HG03571 (cell line): ENCODE measurements around the gene ARFGAP1.

Source experiments
- ATAC-seq: cut with Tn5 transposase; IDR thresholded peaks from one replicate; pipeline ENCODE4 v1.9.1; 2021; ENCODE audit not compliant: unreplicated experiment

ARFGAP1 gene

DNA sequence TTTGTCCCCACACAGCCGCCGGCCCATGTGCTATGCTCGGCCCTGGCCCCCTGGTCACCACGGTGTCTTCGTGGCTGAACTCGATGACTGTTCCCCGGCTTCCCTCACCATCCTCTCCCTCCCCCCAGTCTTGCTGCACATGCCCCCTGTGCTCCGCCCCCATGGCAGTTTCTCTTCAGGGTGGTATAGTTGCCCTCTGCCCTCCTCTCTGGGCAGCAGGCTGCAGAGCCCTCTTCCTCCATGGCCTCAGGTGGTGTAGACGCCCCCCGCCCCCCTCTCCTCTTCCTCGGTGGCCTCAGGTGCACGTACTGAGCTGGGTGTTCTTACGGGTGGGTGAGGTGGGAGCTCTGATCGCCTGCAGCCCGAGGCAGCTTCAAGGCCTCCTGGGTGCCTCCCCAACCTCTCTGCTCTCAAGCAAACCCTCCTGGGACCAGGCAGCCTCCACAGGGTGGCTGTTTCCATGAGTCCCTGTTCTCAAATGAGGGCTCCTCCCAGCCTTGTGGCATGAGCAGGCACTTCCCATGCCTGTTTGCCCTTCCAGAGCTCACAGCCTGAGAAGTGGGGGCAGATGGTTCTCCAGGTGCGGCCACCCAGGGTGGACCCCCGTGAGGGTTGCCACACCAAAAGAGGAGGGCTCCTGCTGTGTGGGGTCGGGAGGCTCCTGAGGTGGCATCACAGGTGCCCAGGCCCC is 45.1 kb downstream of the ARFGAP1 start:
- no peak for ATAC-seq

DNA sequence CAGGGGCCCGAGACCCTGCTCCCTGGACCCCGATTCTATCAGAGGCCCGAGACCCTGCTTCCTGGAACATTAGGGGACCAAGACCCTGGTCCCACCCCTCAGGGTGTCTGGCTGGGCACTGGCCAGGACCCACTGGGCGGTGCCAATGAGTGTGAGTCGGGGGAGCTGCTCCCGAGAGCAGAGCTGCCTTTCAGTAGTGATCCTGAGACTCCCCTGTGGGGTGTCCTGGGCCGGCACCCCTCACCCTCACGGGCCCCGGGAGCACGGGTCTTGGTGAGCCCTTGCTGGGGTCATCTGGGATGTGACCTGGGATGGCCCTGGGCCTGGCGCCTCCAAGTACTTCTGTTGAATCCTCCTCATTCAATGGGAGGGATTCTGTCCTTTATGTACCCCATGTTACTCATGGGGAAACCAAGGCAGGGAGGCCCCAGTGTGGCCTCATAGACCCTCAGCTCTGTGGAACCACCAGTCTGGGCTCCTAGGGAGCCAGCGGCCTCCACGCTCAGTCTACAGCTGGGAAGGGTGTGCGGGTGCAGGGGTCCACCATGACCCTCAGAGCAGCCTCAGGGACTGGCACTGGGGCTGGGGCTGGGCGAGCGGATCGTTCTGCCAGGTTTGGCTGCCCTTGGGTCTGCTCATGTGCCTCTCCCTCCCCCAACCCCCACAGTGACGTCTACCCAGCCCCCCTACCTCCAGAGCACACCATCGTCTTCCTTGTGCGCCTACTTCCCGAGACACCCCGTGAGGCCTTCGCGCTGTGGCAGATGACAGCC is 46.0 kb downstream of the ARFGAP1 start:
- no peak for ATAC-seq

DNA sequence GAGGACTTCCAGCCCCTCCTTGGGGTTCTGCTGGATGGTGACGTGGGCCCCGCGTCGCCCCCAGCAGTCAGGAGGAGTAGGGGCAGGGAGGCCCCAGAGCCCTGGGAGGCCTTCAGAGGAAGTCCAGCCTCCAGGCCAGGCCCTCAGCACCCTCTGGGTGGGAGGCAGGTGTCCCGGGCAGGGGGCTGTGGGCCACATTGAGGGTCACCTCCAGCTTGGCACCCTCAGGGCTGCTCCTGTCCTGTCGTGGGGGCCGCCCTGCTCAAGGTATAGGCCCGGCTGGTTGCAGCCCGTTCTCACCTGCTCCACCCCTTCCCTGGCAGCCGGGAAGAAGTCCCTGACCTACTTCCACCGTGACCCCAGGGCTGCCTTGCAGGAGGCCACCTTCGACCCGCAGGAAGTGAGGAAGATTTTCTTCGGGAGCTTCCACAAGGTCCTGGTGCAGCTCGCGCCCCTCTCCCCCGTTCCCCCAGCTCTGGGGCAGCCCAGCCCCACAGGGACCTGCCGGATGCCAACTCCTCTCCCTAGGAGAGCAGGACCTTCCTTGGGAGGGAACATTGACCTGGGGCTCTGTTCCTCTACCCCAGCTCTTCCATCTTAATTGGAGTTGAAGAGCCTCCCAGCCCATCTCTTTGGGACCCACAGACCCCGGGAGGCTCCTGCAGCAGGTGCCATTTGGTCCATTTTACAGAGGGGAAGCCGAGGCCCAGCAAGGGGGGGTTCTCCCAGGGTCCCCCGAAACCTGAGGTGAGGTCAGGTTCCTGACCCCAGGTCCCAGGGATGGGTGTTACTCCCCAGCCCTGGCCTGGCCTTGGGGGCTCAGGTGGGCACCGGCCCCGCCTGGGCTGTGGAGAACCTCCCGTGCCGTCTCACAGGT is 46.8 kb downstream of the ARFGAP1 start:
- no peak for ATAC-seq

DNA sequence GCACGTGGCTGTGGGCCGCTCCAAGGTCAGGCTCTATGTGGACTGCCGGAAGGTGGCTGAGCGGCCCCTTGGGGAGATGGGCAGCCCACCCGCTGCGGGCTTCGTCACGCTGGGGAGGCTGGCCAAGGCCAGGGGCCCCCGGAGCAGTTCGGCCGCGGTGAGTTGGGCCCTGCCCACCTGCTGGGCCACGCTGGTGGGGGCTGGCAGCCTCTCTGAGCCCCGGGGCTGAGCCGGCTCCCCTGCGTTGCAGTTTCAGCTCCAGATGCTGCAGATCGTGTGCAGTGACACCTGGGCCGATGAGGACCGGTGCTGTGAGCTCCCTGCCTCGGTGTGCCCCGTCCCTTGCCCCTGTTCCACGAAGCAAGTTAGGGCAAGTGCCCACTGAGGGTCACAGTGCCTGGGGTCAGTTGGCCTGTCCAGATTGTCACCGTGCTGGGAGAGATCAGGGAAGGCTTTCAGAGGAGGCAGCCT is 47.5 kb downstream of the ARFGAP1 start:
- ATAC-seq = no peak

DNA sequence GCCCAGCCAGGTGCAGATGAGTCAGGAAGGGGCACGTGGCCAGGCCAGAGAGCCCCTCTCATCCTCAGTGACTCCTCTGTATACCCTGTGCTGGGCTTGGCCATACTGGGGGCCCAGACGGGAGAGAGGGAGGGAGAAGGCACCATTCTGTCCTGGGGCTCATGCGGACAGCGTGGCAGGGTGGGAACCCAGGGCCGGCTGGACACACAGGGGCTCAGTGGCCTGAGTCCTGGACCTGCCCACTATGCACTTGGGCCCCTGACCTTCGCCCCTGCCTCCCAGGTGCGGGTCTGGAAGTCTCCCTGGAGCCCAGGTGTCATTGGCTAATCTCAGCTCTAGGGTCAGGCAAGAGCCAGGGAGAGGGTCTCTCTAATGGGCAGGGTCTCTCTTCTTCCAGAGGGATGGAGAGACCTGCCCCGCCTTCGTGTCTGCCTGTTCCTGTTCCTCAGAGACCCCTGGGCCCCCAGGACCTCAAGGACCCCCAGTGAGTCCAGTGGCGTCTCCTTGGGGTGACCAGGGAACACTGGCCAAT is 48.1 kb downstream of the ARFGAP1 start:
- ATAC-seq = no peak

DNA sequence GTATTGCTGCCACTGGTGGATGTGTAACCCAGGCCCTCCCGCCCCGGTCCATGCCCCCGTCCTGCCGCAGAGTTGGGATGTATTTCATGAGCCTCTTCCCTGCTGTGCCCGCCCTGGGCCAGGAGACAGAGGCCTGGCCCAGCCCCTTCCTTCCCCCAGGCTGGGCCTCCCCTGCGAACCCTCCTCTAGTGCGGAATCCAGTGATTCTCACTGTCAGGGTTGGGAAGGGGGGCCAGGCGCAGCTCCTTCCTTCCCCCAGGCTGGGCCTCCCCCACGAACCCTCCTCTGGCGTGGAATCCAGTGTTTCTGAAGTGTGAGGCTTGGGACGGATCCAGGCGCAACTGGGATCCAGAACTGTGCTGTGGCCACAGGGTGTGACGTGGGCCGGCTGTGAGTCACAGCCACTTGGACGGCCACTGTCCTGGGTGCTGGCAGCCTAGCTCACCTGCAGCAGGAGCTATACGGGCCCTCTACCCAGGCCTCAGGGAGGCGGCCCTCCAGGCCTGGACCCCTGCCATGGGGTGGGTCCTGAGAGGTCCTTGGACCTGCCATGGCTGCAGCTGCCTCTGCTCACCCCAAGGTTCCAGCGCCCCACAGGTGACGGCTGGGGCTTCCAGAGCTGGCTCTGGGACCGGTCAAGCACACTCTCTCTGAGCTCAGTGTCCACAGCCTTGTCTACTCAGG is 48.7 kb downstream of the ARFGAP1 start:
- no peak for ATAC-seq

DNA sequence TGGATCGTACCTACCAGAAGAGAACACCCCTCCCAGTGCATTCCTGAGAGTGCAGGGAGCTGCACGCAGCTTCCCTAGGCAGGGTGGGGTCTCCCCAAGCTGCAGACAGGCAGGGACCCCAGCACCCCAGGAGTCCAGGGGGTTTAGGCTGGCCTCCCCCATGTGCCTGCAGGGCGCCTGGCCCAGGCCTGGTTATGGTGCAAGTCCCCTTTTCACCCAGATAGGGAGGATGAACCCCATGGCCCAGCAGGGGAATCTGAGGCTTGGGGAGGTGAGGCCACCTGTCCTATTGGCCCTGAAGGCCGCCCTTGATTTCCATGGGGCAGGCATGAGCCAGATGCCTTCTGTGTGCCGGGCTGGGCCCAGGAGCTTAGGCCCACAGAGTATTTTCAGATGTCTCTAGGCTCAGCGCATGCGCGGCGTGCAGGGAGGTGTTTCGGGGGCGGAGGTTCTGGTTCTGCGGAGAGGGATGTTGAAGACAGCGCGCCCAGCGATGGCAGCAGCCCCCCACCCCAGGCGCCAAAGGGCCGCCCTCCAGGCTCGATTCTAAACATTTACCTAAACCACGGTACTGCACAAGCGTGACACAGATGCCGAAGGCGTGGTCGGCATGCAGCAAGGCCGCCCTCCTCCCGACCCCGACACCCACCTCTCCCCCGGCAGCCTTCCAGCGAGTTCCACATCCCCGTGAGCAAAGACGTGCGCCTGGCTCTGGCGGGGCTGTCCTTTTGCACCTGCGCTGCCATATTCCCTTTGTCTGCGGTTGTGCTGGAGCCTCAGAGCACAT is 49.7 kb downstream of the ARFGAP1 start:
- ATAC-seq = no peak

DNA sequence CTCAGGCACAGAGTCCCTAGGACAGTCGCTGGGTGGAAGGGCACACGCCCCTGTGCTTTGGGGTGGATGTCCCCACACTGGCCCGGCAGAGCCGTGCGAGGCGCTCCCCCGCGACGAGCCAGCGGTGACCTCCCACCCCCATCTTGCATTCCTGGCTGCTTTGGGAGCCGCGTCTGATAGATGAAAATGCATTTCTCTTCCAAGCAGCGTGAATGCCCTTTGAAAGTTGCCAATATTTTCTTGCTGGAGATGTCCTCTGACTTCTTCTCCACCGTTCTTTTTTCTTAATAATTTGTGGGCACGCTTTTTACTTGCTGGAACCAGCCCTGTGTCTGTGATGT is 50.3 kb downstream of the ARFGAP1 start:
- ATAC-seq = no peak

DNA sequence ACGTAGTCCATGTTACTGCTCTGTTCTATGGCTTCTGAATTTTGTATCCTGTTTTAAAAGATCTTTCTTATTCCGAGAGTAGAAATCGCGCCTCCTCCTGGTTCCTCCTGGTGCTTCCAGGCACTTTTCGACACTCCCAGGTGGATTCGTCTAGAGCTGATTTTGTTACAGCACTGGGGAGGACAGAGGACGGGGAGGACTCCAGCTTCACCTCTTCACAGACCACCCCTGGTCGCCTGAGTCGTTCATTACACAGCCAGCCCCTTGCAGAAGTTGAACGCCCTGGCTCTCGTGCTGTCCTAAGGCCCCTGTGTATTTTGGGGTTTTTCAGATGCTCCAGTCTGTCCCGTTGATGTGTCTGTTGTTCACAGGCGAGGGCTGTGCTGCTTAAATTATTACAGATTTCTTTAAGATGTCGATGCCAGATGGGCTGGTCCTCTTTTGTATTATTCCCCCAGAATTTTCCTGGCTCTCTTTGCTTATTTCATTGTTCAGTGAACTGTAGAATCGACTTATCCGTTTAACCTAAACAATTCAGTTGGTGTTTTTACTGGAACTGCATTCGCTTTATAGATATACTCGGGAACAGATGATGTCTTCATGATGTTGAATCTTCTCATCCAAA is 50.9 kb downstream of the ARFGAP1 start:
- ATAC-seq = no peak

DNA sequence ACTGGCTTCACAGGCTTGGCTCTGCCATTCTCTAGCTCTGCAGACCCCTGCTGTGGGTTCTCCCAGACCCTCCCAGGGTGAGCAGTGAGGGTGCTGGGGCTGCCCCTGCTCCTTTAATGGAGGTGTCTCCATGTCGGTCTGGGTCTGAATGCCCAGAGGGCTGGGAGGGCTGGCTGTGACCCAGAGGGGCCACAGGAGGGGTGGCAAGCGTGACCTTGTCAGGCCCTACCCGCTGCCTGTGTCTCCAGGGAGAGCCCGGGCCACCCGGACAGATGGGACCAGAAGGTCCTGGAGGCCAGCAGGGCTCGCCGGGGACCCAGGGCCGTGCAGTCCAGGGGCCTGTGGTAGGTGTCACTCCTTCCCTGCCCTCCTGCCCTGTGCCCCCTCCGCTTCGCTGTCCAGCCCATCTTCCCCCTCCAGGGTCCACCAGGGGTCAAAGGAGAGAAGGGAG is 52.4 kb downstream of the ARFGAP1 start:
- ATAC-seq = no peak

DNA sequence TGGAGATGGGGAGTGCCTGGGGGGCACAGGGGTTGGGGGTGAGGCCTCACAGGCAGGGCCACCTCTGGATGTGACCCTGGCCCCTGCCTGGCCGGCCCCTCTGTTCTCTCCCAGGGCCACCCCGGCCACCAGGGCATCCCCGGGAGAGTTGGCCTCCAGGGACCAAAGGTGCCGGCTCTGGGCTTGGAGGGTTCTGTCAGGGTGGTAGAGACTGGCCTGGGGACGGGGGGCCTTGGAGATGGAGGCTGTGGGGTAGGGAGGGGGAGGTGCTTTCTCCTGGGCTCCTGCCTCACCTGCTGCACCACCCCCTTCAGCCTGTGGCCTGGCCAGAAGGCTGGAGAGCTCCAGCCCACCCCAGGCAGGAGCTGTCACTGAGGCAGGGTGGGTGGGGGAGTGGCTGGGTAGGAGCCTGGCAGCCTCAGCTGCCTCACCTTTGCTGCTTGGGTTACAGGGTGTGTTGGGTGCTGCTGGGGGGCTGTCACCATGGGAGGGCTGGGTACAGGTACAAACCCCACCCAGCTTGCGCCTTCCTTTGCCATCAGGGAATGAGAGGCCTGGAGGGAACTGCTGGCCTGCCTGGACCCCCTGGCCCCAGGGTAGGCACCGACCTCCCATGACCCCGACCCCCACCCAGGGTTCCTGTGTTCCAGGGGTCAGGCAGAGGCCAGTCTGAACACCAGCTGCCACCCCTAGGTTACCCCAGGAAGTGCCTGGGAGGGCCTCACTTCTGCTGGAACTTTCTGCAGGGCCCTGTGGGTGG is 53.1 kb downstream of the ARFGAP1 start:
- ATAC-seq = no peak

DNA sequence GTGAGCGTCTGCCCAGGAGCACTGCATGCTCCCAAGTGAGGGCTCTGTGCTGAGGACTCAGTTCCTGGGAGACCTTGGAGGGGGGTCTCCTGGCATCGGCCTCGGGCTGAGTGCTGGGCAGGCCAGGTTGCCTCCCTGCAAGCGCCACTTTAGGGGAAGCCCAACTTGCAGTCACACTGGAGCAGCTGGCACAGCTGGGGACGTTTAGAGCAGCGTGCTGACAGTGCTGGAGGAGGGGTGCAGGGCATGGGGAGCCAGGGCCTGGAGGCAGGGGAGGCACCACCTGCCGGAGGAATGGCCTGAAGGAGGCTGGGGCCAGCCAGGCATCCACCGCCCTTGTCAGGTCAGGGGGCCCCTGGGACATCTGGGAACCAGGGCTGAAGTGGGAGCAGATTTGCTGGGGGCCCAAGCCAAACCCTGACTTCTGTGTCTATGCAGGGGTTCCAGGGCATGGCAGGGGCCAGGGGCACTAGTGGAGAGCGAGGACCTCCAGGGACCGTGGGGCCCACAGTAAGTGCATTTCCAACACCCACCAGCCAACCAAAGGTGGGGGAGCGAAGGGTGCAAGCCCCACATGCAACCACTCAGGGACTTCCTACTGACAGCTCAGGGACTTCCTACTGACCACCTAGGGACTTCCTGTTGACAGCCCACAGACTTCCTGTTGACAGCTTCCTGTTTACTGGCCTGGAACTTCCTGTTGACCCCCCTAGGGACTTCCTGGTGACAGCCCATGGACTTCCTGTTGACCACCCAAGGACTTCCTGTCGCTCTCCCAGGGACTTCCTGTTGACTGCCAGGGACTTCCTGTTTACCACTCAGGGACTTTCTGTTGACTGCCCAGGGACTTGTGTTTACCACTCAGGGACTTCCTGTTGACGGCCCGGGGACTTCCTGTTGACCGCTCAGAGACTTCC is 54.0 kb downstream of the ARFGAP1 start:
- ATAC-seq = no peak

DNA sequence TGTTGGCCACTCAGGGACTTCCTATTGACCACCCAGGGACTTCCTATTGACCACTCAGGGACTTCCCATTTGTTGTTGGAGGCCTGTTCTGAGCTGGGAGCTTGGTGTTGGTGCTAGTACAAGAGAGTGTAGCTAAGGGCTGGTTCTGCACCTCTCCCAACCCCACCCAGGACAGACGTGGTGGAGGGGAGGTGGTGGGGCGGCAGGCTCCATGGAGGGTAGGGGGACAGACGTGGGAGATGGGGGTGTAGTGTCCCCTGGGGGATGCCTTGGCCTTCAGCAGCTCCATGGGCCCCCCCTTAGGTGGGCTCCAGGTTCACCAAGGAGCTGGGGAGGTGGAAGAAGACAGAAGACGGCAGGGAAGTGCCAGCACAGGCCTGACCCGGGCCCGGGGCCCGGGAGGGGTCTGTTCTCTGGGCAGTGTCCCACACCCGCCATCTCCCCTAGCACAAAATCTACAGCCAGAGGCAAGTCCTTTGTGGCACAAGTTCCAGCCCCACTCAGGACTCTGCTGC is 54.7 kb downstream of the ARFGAP1 start:
- ATAC-seq = no peak

DNA sequence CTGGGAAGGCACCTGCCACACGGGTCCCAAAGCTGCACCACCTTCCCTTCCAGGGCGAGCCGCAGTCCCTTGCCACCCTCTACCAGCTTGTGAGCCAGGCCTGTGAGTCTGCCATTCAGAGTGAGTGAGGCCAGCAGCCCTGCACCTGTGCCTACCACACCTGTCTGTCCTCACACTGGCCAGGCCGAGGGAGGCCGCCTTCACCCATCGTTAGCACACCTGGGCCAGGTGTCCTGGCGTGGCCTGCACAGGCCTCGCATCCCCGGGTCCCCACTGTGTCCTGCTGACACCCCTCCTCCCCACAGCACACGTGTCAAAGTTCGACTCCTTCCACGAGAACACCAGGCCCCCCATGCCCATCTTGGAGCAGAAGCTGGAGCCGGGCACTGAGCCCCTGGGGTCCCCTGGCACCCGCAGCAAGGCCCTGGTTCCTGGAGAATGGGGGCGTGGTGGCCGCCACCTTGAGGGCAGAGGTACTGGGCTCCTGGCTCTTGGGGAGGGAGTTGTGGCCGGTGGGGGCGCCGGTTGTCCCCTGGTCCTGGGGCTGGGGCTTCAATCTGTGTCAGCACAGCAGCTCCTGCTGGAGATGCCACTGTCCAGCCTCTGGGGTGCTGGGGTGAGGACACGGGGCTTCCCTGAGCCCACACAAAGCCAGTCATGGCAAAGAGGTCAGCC is 55.5 kb downstream of the ARFGAP1 start:
- ATAC-seq = no peak

DNA sequence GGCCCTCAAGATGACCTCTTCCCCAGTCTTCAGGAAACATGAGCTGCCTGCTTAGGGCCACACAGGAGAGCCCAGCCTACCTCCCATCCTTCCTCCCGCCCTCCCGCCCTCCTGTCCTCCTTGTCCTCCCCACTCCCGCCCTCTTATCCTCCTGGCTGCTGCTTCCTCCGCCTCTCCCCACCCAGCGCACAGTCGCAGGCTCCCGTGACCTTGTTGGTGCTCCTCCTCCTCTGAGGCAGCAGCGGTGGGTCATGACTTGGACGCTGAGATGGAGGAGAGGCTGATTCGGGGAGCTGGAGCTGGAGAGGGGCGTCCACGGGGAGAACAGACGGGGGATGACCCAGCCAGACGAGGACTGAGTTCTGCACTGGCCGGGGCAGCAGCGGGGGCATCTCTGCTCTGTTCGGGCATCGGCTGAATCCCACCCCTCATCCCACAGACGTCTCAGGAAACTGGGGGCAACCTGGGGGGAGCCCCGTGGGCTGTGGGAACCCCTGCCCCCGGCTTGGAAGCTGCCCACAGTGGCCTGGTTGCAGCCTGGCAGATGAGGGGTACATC is 56.2 kb downstream of the ARFGAP1 start:
- no peak for ATAC-seq

DNA sequence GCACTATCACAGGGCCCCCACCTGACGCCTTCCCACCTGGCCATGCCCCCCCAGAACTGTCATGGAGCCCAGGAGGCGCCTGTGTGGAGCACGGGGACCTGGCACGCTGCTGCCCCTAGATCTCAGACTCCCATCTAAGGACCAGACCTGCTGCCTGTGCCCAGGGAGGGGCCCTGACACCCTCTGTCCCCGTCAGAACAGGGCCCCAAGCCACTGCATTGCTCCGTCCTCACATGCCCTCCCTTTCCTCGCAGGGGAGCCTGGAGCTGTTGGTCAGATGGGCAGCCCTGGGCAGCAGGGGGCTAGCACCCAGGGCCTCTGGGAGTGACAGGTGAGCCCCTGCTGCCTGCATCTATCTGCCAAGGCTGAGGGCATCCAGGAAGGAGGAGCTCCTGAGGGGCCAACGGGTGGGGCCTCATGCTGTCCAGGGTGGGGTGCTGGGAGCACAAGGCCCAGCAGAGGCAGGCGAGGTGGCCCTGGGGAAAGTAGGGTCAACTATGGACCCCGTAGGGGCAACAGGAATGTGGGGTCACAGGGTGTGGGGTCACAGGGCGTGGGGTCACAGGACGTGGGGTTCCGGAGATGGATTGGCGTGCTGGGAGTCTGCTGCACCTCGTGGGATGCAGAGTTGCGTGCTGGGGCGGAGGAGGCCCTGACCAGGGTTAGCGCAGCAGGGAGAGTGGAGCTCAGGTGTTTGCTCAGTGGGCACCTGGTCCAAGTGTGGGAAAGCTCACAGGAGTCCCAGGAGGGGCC is 56.9 kb downstream of the ARFGAP1 start:
- ATAC-seq = no peak
